Measurements from ENCODE around the gene SUGCT. TPM values are rescaled to one million over a fixed set of nuclear protein-coding genes. Genes with fewer than 3 reads are reported as not detected.

SUGCT gene
- total RNA-seq, 1 experiment from 2014 or later, result 5.4 TPM

GRCh38 chr7:40786909-40787308 lies 652.1 kb downstream of the SUGCT start:
- no peak overlapping the region for H3K4me3 Mint-ChIP-seq
- Histone ChIP-seq H4K20me1 (ENCODE audit: control insufficient read depth, insufficient read depth, insufficient read length) (no peaks in the 10 kb centered on the region), H2AK5ac (ENCODE audit: insufficient read length, low read length) (no peak overlapping the region)

More at GRCh38 chr7:40786909-40787308, 652.1 kb downstream of the SUGCT start:
- H2BK120ac ChIP-seq (ENCODE audit: low read depth, low read length, poor library complexity, severe bottlenecking), result no peak overlapping the region
- H2BK12ac ChIP-seq (ENCODE audit: insufficient read length, low read depth, low read length), result no peak overlapping the region
- H3K79me2 ChIP-seq (ENCODE audit: insufficient read depth, low read length), result no peaks in the 10 kb centered on the region
- H3K27me3 Mint-ChIP-seq (ENCODE audit: low read depth), result no peaks in the 10 kb centered on the region
- H4K5ac ChIP-seq (ENCODE audit: insufficient read length, low read depth, low read length), result no peak overlapping the region
- no peak overlapping the region for H3K27ac Mint-ChIP-seq
- no peak overlapping the region for H3K9ac ChIP-seq (ENCODE audit: extremely low read depth, insufficient read length, low read length)
- no peaks in the 10 kb centered on the region for H3K36me3 Mint-ChIP-seq (ENCODE audit: insufficient read depth in 1 of 3, low read depth in 3 of 3)
- WGBS (ENCODE audit: extremely low coverage, insufficient read length, low lambda C conversion rate), result no CpG with 5 or more reads among the region's 1 CpG
- no peak overlapping the region for H3K18ac ChIP-seq (ENCODE audit: insufficient read length, low read depth, low read length)
- no peak overlapping the region for H4K8ac ChIP-seq (replicated peaks; ENCODE audit: insufficient read length, low read depth, low read length)
- no peak overlapping the region for H3T11ph ChIP-seq (ENCODE audit: low read length)
- no peaks in the 10 kb centered on the region for H3K23me2 ChIP-seq (ENCODE audit: insufficient read length, low read depth, low read length, poor library complexity, severe bottlenecking)
- H3K4me2 ChIP-seq (ENCODE audit: insufficient read depth, insufficient read length, low read length), result no peak overlapping the region
- H3K9me3 Mint-ChIP-seq, result no peaks in the 10 kb centered on the region
- H3K79me1 ChIP-seq (ENCODE audit: insufficient read depth, low read depth, low read length, poor library complexity, severe bottlenecking), result no peaks in the 10 kb centered on the region
- H2BK20ac ChIP-seq (ENCODE audit: low read depth, low read length, poor library complexity, severe bottlenecking), result no peak overlapping the region
- H3K4me1 Mint-ChIP-seq, result no peaks in the 10 kb centered on the region
- no peak overlapping the region for H4K91ac ChIP-seq (ENCODE audit: insufficient read length, low read depth, low read length)
- H3K23ac ChIP-seq (ENCODE audit: insufficient read length, low read depth, low read length), result no peak overlapping the region
- DNase-seq, result no peak
- H2BK5ac ChIP-seq (ENCODE audit: insufficient read length, low read length), result no peak overlapping the region
- H3K14ac ChIP-seq (ENCODE audit: insufficient read depth, low read length), result no peak overlapping the region
- H2AFZ ChIP-seq (ENCODE audit: low read length), result no peak overlapping the region
- H3K27ac ChIP-seq (ENCODE audit: insufficient read length, low read depth, low read length), result no peak overlapping the region
- H3K27me3 ChIP-seq (ENCODE audit: insufficient read depth, low read length), result no peaks in the 10 kb centered on the region
- H3K56ac ChIP-seq (ENCODE audit: insufficient read length, low read depth, low read length), result no peak overlapping the region
- no peaks in the 10 kb centered on the region for H3K9me3 ChIP-seq (ENCODE audit: control insufficient read depth, low read depth, low read length)
- TF ChIP-seq CTCF (conservative IDR thresholded peaks at IDR 0.05), result no peak
- no peak overlapping the region for H3K4ac ChIP-seq (ENCODE audit: low read depth, low read length)
- H2BK15ac ChIP-seq (ENCODE audit: low read depth, low read length), result no peak overlapping the region
- no peaks in the 10 kb centered on the region for H3K4me1 ChIP-seq (ENCODE audit: insufficient read depth, low read length)
